Esophagus muscularis mucosa (tissue), 4 donors: ENCODE results near the gene GPR152. TPM values are rescaled to one million over a fixed set of nuclear protein-coding genes. Genes with fewer than 3 reads are reported as not detected.
A peak's percentile ranks its signal among the peaks of the same experiment; 100 is the strongest.
"Not testable (repeated sequence)": the region's sequence is repeated elsewhere in the genome, so short reads cannot be mapped to it uniquely, and the experiment has no call there.

ENCODE experiments used
- DNase-seq: peaks from one replicate; pipeline ENCODE4 v3.0.0-alpha.2; 2017; ENCODE audit errors: extremely low spot score
- H3K27ac ChIP-seq, 4 donors: fragments of 200-600 bp; sonication (generic); replicated peaks in 1 of 4; 1 replicate in 3 of 4; 2 replicates in 1 of 4; pipeline ENCODE4 v1.5.1; 2016 to 2019; ENCODE audit warnings: mild to moderate bottlenecking in 1 of 4
- H3K27me3 ChIP-seq, 4 donors: fragments of 200-600 bp; sonication (generic); one replicate each; pipeline versions ENCODE4 v1.5.1 to v1.6.0; 2016 to 2019
- H3K36me3 ChIP-seq, 4 donors: fragments of 200-600 bp; sonication (generic); one replicate each; pipeline ENCODE4 v1.5.1; 2016 to 2019
- H3K4me1 ChIP-seq, 4 donors: fragments of 200-600 bp; sonication (generic); one replicate each; pipeline ENCODE4 v1.5.1; 2016 to 2019
- H3K4me3 ChIP-seq, 4 donors: fragments of 200-600 bp; sonication (generic); 1 replicate in 2 of 4; 2 replicates in 2 of 4; pipeline ENCODE4 v1.5.1; 2016 to 2019; ENCODE audit warnings: mild to moderate bottlenecking in 4 of 4, moderate library complexity in 1 of 4
- H3K9me3 ChIP-seq, 4 donors: fragments of 200-600 bp; sonication (generic); 1 replicate in 3 of 4; 2 replicates in 1 of 4; pipeline ENCODE4 v1.5.1; 2016 to 2019
- EP300 ChIP-seq: sonication (generic); formaldehyde crosslinking; IDR thresholded peaks from one replicate; pipeline ENCODE4 v1.6.1; 2017; ENCODE audit warnings: antibody characterized with exemption
- POLR2A ChIP-seq: fragments of 450-650 bp; IDR thresholded peaks from one replicate; pipeline ENCODE4 v1.6.1; 2017; ENCODE audit warnings: antibody characterized with exemption, moderate library complexity, mild to moderate bottlenecking, low read depth
- POLR2AphosphoS5 ChIP-seq, 2 donors: sonication (generic); formaldehyde crosslinking; IDR thresholded peaks; one replicate each; pipeline ENCODE4 v1.6.1; 2017; ENCODE audit warnings: antibody characterized with exemption in 2 of 2
- WGBS: methylation state at CpG from one replicate; pipeline ENCODE4 v1.1.5; 2018; 5-methylcytosine and 5-hydroxymethylcytosine counted together
- intact Hi-C: fragments of 100-400 bp; cut with DNase I; formaldehyde crosslinking; loops from one replicate; pipeline ENCODE4 v1.15.1; 2023
- total RNA-seq, 4 donors: library from RNA; depleted of rRNA; stranded (reverse); fragments of >200 nt; gene quantifications; one replicate each; pipeline versions ENCODE4 v1.1.0 to v1.2.1, GENCODE V29; 2016
- TF ChIP-seq, protein P1 (sequence below), 3 experiments: fragments of 200-600 bp in 2 of 3; fragments of 450-650 bp in 1 of 3; sonication (generic) in 2 of 3; IDR thresholded peaks; one replicate each; pipeline ENCODE4 v1.5.1; 2017 to 2019; ENCODE audit warnings: antibody characterized with exemption in 3 of 3, mild to moderate bottlenecking in 2 of 3, moderate library complexity in 1 of 3

The GPR152 gene
- total RNA-seq, 4 donors from 2014 or later = not detected

DNA sequence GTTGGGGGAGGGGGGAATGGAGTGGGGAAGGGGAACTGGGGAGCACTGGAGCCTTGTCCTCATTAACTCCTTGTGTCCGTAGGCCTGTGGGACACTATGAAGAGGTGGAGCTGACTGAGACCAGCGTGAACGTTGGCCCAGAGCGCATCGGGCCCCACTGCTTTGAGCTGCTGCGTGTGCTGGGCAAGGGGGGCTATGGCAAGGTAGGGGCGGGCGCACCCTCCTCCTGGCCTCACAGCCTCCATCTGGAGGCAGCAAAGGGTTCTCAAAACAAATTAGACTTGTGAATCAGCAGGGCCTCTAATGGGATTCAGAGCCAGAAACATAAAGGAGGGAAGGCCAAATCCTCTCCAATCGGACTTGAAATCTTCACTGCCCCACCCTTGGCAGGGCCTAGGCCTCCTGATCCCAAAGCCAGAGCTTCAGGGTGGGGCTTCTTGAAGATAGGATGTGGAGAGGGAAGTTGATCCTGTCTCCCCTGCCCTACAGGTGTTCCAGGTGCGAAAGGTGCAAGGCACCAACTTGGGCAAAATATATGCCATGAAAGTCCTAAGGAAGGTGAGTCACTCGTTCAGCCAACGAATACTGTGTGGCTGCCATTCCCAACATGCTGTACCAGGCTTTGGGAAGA lies 23.4 kb downstream of the GPR152 start:
- no peak for DNase-seq
- H3K27me3 ChIP-seq = no peaks in the 10 kb centered on the region
- peaks cover 21 to 31% (median 26%) of the 10 kb centered on the region in 4 donors for H3K4me1 ChIP-seq
- 49% methylated on average over 12 of the region's 12 CpGs for WGBS
- no peaks in the 10 kb centered on the region for H3K9me3 ChIP-seq
- H3K27ac ChIP-seq = peak overlapping the region; percentile 86 to 96 (median 94)
- intact Hi-C loops = no loop called here
- peak overlapping the region; percentile 69 to 98 (median 80) for H3K4me3 ChIP-seq
- TF ChIP-seq EP300 (no peak), POLR2AphosphoS5 (IDR thresholded peaks at IDR 0.05) (no peak), POLR2A (no peak)
- TF ChIP-seq, protein P1, sequence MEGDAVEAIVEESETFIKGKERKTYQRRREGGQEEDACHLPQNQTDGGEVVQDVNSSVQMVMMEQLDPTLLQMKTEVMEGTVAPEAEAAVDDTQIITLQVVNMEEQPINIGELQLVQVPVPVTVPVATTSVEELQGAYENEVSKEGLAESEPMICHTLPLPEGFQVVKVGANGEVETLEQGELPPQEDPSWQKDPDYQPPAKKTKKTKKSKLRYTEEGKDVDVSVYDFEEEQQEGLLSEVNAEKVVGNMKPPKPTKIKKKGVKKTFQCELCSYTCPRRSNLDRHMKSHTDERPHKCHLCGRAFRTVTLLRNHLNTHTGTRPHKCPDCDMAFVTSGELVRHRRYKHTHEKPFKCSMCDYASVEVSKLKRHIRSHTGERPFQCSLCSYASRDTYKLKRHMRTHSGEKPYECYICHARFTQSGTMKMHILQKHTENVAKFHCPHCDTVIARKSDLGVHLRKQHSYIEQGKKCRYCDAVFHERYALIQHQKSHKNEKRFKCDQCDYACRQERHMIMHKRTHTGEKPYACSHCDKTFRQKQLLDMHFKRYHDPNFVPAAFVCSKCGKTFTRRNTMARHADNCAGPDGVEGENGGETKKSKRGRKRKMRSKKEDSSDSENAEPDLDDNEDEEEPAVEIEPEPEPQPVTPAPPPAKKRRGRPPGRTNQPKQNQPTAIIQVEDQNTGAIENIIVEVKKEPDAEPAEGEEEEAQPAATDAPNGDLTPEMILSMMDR (IDR thresholded peaks at IDR 0.05) = no peak
- peaks cover 21 to 50% (median 42%) of the 10 kb centered on the region in 4 donors for H3K36me3 ChIP-seq

DNA sequence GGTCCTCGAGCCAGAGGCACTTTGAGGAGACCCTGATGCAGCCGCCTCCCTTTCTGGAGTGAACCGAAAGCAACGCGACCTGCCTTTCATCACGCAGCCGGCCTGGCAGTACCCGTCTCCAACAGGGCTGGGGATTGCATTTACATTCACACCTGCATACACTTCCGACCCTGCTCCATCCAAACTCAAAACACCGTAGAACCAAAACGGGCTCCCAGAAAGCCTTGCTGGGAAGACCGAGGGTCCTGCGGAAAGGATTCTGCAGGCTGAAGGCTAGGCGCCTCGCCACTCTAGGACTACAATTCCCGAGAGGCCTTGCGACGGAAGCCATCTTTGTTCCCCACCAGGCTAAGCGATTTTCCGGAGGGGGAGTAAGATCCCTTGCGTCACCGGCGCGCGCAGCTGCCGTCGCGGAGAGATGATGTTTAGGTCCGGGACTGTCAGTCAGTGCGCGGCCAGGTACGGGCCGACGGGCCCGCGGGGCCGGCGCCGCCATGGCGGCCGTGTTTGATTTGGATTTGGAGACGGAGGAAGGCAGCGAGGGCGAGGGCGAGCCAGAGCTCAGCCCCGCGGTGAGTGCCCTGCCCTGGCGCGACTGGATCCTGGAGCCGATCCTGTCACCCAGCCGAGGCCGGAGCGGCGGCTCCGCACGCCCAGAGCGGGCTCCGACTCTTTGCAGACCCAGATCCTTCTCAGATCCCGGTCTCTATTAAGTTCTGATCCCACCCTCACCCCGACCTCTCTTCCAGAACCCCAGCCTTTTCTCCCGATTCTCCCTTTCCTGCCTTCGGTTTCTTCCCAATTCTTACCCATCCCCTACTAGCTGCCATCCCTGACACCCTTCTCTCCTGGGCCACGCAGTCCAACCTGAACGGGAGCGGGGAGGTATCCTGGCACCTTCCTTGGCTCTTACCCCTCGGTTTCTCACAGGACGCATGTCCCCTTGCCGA lies 24.2 kb downstream of the GPR152 start, which contains the start of gene RPS6KB2:
Gene RPS6KB2 (plus strand): TSS at position 443 of the 950 bp plus-strand sequence. CDS start 52 bp downstream, at position 495.
- peak; percentile 99 for DNase-seq
- Histone ChIP-seq H3K4me3 (peak within 1 kb of the TSS; percentile 69 to 98 (median 80)), H3K9me3 (no peaks in the 10 kb centered on the region), H3K4me1 (peaks cover 21 to 31% (median 26%) of the 10 kb centered on the region in 4 donors), H3K36me3 (peaks cover 15 to 42% (median 34%) of the 10 kb centered on the region in 4 donors), H3K27ac (peak within 1 kb of the TSS; percentile 86 to 96 (median 94)), H3K27me3 (no peaks in the 10 kb centered on the region)
- WGBS = under 1% methylated on average over 32 of the region's 68 CpGs
- TF ChIP-seq, protein P1 (IDR thresholded peaks at IDR 0.05) = peak in 1 of 3 experiments; percentile 29
- TF ChIP-seq POLR2A = peak; percentile 86
- TF ChIP-seq EP300 = no peak
- peak; percentile 98 to 99 for TF ChIP-seq POLR2AphosphoS5 (IDR thresholded peaks at IDR 0.05)
- intact Hi-C loops = no loop called here

- WGBS = 83% methylated on average over 18 of the region's 19 CpGs
- H3K4me1 ChIP-seq = peaks cover 21 to 31% (median 26%) of the 10 kb centered on the region in 4 donors
- peak overlapping the region; percentile 86 to 96 (median 94) for H3K27ac ChIP-seq
- H3K9me3 ChIP-seq, intact Hi-C loops, DNase-seq, H3K27me3 ChIP-seq: not testable (repeated sequence)
- peaks cover 6 to 32% (median 25%) of the 10 kb centered on the region in 4 donors for H3K36me3 ChIP-seq
- peak overlapping the region; percentile 69 to 98 (median 80) for H3K4me3 ChIP-seq
These were observed 25.1 kb downstream of the GPR152 start for GRCh38 chr11:67427364-67427859.

DNA sequence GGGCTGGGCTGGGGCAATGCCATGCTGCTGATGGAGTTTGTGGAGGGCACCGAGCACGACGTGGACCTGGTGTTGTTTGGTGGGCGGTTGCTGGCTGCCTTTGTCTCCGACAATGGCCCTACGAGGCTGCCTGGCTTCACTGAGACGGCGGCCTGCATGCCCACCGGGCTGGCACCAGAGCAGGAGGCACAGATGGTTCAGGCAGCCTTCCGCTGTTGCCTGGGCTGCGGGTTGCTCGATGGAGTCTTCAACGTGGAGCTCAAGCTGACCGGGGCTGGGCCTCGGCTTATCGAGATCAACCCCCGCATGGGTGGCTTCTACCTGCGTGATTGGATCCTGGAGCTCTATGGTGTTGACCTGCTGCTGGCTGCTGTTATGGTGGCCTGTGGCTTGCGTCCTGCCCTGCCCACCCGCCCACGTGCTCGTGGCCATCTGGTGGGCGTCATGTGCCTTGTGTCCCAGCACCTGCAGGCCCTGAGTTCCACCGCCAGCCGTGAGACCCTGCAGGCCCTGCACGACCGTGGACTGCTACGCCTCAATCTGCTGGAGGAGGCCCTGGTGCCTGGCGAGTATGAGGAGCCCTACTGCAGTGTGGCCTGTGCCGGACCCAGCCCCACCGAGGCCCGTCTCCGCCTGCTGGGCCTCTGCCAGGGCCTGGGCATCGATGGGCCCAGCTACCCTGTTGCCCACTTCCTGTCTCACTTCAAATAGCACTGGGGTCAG lies 28.5 kb downstream of the GPR152 start:
- intact Hi-C loops = no loop called here
- Histone ChIP-seq H3K27ac (no peak overlapping the region), H3K36me3 (no peaks in the 10 kb centered on the region), H3K4me3 (no peak overlapping the region), H3K4me1 (peaks cover 29 to 36% (median 33%) of the 10 kb centered on the region in 4 donors), H3K9me3 (no peaks in the 10 kb centered on the region), H3K27me3 (no peaks in the 10 kb centered on the region)
- 76% methylated on average over 5 of the region's 34 CpGs for WGBS
- no peak for DNase-seq
- no peak for TF ChIP-seq EP300
- TF ChIP-seq POLR2A = no peak
- TF ChIP-seq, protein P1 (IDR thresholded peaks at IDR 0.05) = no peak
- no peak for TF ChIP-seq POLR2AphosphoS5 (IDR thresholded peaks at IDR 0.05)
